Stimulated activated CD4-positive, alpha-beta T cell treated with anti-CD3 and anti-CD28 coated beads, TNF-alpha, amount 100 ng/mL, for 24 hours (primary cell): Measurements from ENCODE around the gene HASPIN.

Experiments
- DNase-seq, 3 experiments: peaks; one replicate each; pipeline ENCODE4 v3.0.0-alpha.2; 2020; ENCODE audit warnings: low read depth in 3 of 3

HASPIN gene

DNA sequence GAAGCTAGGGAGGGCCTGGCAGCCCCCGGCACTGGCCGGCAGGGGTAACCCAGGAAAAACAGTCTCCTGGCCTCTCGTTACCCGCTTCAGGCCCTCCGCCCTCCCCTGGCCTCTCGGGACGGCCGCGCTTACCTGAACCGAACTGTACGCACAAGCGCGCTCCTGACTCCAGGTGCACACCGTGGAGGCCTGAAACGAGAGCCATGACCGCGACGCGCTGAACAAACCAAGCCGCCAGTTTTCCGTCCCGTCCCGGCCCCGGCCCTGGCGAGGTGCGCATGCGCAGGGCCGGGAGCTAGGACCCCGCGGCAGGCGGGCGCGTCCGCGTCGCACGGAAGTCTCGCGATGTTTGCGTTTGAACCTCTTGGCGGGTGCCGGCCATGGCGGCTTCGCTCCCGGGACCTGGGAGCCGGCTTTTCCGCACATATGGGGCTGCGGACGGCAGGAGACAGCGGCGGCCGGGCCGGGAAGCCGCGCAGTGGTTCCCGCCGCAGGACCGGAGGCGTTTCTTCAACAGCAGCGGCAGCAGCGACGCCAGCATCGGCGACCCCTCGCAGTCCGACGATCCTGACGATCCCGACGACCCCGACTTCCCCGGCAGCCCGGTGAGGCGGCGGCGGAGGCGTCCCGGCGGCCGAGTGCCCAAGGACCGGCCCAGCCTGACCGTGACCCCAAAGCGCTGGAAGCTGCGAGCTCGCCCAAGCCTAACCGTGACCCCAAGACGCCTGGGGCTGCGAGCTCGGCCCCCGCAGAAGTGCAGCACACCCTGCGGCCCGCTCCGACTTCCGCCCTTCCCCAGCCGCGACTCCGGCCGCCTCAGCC is at the start of gene HASPIN:
HASPIN (plus strand) TSS at position 348 of the 822 bp plus-strand sequence; CDS start at position 381, 33 bp downstream.
- DNase-seq, result peak; percentile 83 to 91 (median 84)

DNA sequence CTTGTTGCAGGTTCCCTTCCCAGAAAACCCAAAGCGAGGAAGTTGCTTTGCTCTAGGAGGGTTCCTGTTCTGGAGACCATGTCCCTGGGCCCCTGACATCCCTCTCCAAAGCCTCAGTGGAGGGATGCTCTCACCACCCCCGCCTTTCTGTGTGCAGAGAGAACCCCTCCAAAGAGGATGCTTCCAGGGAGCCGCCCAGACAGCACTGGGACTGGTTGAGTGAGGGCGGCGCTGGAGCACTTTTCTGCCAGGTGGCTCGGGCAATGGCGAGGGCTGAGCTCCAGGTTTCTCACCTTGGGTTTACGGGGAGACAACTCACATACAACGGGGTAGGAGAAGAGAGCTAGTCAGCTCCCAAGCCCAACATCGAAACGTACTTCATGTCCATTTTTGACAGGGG is 47.8 kb upstream of the HASPIN start:
- DNase-seq, result no peak

DNA sequence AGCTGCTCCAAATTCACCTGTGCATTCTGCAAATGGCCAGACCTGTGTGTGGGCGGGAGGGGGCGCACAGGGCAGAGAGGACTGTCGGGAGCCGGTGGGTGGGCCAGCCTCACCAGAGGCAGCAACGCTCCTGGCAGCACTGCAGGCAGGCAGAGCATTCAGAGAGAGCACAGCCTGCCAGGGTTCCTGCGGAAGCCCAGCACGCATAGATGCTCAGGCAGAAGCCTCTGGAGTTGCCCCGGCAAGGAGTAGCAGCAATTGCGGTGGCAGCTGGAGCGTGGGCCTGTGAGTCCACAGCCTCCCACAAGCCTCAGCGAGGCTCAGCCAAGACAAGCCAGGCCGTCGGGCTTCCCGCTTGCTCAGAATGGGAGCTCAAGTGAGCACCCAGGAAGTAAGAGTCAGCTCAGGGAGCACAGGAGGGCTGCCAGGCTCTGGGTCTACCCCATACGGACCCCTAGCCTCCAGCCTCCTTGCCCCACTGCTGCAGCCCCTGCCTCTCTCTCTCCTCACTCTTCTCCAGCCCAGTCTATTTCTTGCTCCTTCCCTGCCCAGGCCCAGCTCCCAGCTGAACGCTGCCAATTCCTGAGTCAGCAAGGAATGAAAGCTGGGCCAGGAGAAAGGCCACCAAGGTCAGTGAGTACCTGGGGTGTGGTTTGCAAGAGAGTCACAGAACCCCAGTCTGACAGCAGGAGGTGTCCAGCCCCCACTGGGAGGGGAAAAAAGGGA is 45.4 kb upstream of the HASPIN start:
- DNase-seq, result no peak

DNA sequence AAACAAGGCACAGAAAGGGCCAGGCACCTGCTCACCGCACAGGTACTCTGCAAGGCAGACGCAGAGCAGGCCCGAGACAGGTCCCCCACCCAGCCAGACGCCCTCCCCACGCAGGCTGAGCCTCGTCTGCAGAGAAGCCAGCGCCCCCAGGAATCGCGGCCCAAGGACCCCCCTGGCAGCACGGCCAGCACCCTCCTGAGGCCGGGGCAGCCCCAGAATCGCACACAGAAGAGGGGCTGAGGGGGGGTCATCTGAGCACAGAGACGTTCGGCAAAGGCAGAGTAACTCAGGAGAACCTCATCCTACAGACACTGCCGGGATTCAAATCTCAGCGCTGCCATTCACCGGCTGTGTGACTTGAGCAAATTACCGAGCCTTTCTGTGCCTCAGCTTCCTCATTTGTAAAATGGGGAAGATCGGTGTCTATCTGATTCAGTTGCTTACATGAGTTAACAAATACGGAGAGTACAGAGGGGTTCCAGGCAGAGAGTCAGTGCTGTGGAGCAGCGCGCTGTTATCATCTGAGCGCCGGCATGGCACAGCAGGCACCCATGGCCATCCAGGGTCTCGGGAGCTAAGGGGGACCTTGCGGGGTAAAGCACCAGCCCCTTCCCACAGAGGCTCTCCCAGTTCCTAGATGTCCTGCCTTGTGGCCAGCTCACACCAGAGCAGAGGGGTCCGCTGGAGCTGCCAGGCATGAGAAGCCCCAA is 44.7 kb upstream of the HASPIN start:
- DNase-seq, result no peak

DNA sequence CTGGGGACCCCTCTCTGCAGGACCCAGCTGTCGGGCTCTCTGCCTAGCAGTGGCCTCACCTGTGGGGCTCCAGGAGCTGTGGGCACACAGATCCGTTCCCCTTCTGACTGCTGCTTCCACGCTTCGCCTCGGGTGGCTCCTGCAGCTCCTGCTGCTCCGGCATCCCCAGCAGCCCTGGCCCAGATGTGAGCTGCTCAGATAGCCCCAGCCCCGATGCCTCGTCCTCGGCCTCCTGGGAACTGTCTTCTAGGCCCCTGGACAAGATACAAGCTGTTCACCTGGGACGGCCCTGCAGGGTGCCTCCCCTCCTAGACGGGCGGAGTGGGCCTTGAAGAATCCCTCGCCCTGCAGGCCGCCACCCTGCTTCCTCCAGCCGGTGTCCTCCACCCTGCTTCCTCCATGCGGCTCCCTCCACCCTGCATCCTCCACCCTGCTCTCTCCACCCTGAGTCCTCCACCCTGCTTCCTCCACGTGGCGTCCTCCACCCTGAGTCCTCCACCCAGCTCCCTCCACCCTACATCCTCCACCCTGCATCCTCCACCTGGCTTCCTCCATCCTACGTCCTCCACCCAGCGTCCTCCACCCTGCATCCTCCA is 44.1 kb upstream of the HASPIN start:
- DNase-seq, result no peak

DNA sequence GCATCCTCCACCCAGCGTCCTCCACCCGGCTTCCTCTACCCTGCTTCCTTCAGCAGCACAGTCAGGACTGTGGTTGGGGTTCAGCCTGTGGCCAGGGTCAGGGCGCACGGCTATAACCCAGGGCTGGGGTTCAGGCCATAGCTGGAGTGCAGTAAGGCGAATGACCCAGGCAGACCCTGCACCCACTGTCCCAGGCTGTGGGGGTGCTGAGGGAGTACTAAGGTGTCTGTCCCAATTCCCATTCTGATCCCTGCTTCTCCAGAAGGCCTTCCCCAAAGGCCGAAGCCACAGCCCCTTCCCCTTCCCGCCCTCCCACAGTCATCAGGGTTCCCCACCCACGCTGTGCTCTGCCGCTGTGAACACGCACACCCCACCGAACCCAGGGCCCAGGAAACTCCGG is 42.6 kb upstream of the HASPIN start:
- no peak for DNase-seq

DNA sequence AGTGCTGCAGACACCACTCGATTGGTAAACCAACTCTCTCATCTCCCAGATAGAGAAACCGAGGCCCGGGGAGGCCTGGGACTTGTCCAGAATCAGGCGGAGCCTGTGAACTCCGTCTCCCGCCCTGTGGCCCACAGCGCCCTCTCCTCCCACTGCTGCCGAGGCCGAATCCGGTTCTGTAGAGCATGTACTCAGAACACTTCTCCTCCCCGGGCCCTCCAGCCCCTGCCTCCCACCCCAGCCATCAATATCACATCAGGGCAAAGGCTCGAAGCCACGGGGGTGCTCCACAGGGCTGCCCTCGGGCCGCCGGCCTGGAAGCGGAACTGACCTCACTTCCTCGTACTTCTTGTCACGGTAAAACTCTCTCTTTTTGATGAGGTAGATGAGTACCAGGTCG is 42.1 kb upstream of the HASPIN start:
- DNase-seq, result no peak

DNA sequence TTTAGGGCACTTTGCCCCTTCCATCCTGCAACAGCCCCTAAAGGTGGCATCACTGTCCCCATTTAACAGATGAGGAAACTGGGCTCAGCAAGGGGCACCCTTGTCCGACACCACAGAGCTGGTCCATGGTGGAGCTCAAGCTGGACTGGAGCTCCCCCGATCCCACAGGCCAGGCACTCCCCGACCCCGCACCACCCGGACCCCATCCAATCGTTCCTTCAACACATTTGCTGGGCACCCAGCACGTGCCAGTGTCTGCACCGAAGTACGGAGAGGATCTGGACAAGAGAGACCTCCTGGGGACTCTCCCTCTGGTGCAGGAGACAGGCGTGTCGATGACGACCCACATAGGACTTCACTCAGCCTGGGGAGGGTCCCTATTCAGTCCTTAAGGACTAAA is 41.7 kb upstream of the HASPIN start:
- no peak for DNase-seq

DNA sequence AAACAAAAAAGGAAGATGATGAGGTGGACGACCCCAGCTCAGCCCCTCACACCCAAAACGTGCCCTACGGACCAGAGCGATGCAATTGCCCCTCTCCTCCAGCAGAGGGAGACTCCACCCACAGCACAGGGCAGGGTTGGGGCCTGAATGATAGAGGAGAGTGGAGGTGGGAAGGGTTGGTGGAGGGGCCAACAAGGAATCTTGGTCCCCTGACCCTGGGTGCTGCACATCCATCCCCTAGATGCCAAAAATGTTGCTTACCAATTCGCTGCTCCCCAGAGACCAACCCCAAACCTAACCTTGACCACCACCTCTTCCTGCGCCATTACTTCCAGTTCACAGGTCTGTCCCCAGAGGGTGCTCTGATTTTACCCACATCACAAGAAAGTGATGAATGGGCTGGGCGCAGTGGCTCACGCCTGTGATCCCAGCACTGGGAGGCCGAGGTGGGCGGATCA is 40.6 kb upstream of the HASPIN start:
- peak; percentile 26 to 54 (median 29) for DNase-seq

DNA sequence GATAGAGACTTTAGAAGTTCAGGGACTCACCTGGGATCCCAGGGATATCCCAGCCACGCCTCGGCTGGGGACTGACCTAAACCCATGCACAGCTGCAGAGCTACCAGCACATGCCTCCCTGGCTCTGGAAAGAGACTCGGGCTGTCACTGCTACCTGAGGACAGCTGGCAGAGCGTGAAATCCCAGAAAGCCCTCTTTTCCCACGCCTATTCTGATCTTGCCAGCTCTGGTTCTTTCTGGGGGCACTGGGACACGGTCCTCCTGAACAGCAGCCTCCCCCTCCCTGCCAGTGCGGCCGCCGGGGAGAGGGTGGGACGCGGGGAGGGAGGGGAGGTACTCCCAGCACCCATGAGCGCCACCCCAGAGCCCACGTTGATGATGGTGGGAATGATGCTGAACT is 38.5 kb upstream of the HASPIN start:
- no peak for DNase-seq

DNA sequence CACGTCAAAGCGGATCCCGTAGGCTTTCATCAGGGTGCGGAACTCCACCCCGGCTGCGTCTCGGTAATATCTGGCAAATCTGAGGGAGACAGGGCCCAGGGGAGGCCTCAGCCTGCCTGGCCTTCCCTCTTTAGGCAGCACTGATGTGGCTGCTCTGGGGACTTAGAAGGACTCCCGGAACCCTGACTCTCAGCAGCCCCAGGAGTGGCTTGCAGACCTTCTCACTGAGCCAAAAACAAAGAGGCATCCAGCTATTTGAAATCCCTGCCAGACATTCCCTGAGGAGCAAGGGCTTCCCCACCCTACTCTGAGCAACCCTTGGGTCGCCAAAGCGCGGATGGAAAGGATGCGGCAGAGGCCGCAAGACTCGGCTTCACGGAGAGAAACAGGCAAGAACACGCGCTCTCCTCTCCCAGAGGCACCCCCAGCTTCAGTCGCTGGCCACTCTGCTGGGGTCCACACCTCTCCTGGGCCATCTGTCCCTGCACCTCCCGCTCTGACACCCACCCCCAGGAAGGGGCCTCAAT is 35.6 kb upstream of the HASPIN start:
- DNase-seq, result no peak

DNA sequence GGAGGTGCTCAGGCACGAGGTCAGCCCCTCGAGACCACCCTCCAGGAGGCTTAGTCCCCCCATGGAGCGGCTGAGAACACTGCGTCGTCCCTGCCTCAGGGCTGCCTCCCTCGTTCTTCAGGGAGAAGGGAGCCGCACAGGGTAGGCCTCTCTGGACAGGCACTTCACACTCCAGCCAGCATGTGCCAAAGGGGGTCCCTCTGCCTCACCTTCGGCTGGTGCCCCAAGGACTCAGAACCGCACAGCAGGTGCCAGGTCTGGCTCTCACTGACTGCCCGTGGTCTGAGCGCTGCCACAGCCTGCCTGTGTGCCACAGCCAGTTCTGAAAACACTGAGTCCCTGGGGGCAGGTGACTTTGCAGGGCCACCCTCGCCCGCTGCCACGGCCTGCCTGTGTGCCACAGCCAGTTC is 34.8 kb upstream of the HASPIN start:
- no peak for DNase-seq

DNA sequence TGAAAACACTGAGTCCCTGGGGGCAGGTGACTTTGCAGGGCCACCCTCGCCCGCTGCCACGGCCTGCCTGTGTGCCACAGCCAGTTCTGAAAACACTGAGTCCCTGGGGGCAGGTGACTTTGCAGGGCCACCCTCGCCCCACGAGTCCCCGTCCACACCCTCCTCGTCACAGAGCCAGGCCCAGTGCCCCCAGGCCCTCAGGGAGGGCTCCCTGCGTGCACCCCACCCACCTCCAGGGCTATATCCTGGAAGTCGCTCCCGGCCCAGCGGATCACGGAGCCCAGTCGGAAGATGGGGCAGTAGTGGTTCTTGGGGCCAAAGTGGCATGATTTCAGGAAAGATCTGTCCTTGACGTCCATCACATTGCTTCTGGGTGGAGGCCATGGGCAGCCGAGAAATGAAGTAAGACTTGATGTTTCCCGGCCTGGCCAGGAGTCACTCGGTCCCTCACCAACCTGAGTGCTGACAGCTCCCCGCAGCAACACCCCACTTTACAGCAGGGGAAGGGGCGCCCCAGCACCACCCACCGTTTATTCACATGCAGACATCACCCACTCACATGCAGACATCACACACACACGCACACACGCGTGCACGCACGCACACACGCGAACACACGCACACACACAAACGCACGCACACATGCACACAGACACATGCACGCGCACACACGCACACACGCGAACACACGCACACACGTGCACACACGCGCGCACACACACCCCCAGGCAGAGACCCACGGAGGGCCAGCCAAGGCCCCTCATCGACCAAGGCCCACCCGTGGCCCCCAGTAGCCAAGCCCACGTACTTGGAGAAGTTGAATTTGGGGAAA is 34.2 kb upstream of the HASPIN start:
- no peak for DNase-seq

DNA sequence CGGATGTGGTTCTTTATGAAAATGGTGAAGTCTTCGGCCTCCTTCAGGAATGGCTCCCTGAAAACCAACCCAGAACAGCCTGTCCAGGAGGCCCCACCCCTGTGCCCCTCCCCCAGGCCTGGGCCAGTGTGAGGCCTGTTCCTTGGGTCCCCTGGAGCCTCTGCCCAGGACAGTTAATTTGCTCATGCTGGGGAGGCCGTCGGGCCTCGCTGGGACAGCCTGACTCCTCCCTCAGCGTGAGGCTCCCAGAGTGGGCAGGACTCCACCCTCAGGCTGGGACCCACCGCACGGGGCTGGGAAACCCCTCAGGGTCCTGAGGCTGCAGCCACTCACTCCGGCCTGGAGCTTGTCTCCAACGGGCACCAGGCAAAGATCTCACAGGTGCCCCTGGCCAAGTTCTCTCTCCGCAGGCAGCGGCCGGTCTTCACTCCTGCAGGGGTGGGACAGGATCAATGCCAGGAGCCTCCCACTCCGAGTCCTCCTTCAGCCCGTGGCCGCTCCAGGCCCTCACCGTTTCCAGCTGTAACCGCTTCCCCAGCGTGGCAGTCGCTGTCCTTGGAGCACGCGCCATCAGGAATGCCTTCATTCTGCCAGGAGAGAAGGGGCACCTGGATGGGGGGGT is 33.5 kb upstream of the HASPIN start:
- DNase-seq, result no peak

DNA sequence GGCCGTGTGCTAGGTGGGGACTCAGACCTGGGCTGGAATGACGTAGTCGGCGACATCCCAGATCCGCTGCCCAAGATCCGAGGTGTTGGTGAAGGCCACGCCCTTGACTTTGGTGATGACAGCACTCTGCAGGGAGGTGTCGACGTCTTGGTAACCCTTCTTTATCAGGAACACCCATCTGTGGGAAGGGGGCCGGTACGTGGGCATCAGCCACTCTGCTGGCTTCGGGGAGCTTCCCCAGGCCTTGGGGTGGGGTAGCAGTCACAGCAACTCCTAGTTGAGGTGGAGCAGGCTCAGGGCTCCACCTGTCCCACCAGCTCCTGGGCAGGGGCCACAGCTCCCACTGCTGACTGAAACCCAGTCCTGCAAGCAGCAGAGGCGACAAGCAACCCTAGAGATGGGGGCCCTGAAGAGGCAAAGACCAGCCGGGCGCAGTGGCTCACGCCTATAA is 32.1 kb upstream of the HASPIN start:
- DNase-seq, result no peak

DNA sequence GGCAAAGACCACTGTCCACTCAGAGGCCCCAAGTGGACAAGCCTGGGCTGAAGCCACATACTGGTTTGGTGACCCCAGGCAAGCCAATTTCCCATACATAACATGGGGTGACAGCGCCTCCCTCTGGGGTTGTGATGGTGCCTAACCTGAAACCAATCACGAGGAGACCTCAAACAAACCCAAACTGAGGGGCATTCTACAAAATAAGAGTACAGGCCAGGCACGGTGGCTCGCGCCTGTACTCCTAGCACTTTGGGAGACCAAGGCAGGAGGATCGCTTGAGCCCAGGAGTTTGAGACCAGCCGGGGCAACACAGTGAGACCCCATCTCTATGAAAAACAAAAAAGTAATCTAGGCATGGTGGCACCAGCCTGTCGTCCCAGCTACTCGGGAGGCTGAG is 31.4 kb upstream of the HASPIN start:
- DNase-seq, result no peak

DNA sequence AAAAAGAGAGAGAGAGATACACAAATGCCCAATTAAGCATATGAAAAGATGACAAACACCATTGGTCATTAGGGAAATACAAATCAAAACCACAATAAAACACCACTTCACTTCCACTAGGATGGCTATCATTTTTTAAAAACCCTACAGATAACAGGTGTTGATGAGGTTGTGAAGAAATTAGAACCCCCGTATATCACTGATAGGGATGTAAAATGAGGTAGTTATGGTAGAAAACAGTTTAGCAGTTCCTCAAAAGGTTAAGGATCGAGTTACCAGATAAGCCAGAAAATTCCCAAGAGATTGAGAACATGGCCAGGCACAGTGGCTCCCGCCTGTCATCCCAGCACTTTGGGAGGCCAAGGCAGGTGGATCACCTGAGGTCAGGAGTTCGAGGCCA is 30.6 kb upstream of the HASPIN start:
- DNase-seq, result no peak

DNA sequence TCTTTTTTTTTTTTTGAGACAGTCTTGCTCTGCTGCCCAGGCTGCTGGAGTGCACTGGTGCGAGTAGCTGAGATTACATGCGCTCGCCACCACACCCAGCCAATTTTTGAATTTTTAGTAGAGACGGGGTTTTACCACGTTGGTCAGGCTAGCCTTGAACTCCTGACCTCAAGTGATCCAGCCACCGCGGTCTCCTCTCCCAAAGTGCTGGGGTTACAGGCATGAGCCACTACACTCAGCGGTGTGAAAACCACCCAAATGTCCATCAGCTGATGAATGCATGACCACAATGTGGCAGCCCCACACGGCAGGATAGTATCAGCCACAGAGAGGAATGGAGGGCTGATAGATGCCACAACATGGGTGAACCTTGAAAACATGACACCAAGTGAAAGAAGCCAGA is 29.9 kb upstream of the HASPIN start:
- DNase-seq, result peak in 2 of 3 experiments; percentile 13 to 33

DNA sequence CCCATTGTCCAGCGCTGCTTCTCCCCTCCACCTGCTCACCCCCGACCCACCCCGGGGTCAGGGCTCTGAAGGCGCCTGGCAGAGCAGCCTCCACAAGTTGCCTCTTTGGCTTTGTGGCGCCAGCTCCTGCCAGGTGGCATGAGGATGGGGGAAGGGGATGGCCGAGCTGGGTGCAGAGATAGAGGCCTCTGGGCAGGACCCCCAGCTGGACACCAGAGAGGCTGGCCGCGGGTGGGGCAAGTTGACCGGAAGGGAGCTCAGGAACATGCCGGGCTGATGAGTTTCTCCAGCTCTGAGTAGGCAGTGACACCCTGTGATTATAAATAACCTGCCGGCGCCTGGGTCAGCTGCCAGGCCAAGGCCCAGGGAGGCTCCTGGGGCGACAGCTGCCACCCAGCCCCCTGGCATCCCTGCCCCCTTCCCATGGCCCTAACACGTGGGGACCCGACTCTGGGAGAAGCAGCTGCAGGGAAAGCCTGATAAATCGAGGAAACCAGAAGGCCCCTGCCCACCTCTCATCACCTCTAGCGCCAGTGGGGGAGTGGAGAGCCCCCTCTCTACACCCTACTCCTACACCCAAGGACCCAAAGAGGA is 28.5 kb upstream of the HASPIN start:
- no peak for DNase-seq
